Measurements from ENCODE around the gene TEX264. TPM values are rescaled to one million over a fixed set of nuclear protein-coding genes. Genes with fewer than 3 reads are reported as not detected.

TEX264 gene
- total RNA-seq, 1 donor from 2014 or later, result 28.2 TPM

GRCh38 chr3:51751287-51751686, 80.2 kb downstream of the TEX264 start:
- Mint-ChIP-seq H3K27me3 (ENCODE audit: low read depth, unreplicated experiment) (no peaks in the 10 kb centered on the region), H3K9me3 (ENCODE audit: unreplicated experiment) (peaks cover 4% of the 10 kb centered on the region), H3K27ac (ENCODE audit: unreplicated experiment) (no peak overlapping the region), H3K4me3 (ENCODE audit: unreplicated experiment) (no peak overlapping the region), H3K36me3 (ENCODE audit: low read depth, unreplicated experiment) (no peaks in the 10 kb centered on the region), H3K4me1 (ENCODE audit: low read depth, unreplicated experiment) (peaks cover 3% of the 10 kb centered on the region)
- H3K36me3 ChIP-seq (ENCODE audit: insufficient read depth, low read length), result no peaks in the 10 kb centered on the region
- no peaks in the 10 kb centered on the region for H3K9me3 ChIP-seq (ENCODE audit: insufficient read depth, low read depth, low read length)
- no peaks in the 10 kb centered on the region for H3K4me1 ChIP-seq (ENCODE audit: insufficient read depth, low read length)
- TF ChIP-seq CTCF (IDR thresholded peaks at IDR 0.05; ENCODE audit: insufficient read depth, low read depth, low read length), result no peak
- H3K9ac ChIP-seq (ENCODE audit: low read length), result no peak overlapping the region
- H4K20me1 ChIP-seq (ENCODE audit: insufficient read depth, low read length), result no peaks in the 10 kb centered on the region
- no peaks in the 10 kb centered on the region for H3K79me2 ChIP-seq (ENCODE audit: insufficient read depth, low read length)
- H3K27ac ChIP-seq (ENCODE audit: low read depth, low read length), result no peak overlapping the region
- FAIRE-seq, result no peak
- H2AFZ ChIP-seq (ENCODE audit: low read depth, low read length), result no peak overlapping the region
- no peak for DNase-seq (ENCODE audit: low read depth)
- H3K4me2 ChIP-seq (ENCODE audit: low read length), result no peak overlapping the region
- H3K4me3 ChIP-seq (ENCODE audit: insufficient read depth, low read depth, low read length), result no peak overlapping the region
- H3K27me3 ChIP-seq (ENCODE audit: insufficient read depth, low read length), result no peaks in the 10 kb centered on the region

Other genes starting within 250 kb of the TEX264 start
- 11.5 and 13.3 TPM in 2 replicates for gene DCAF1, start 171.2 kb upstream of the TEX264 start, total RNA-seq
- gene RAD54L2, start 132.5 kb upstream of the TEX264 start, total RNA-seq, result 27.4 and 29.2 TPM in 2 replicates
- 0.12 and 0.25 TPM in 2 replicates for gene GRM2, start 35.8 kb downstream of the TEX264 start, total RNA-seq
- gene IQCF6, start 108.0 kb downstream of the TEX264 start, total RNA-seq, result not detected in 2 replicates
- gene IQCF2, start 190.4 kb downstream of the TEX264 start, total RNA-seq, result not detected in 2 replicates
- gene IQCF5, start 204.3 kb downstream of the TEX264 start, total RNA-seq, result not detected in 2 replicates
- not detected in 2 replicates for gene IQCF1, start 232.1 kb downstream of the TEX264 start, total RNA-seq